Natural killer cell treated with Interleukin-12 subunit alpha and Interleukin-12 subunit beta and Interleukin-15 and Interleukin-18, amount 100 ng/mL, for 72 hours (primary cell): Measurements from ENCODE around the gene MRC1. TPM values are rescaled to one million over a fixed set of nuclear protein-coding genes. Genes with fewer than 3 reads are reported as not detected.
A peak's percentile ranks its signal among the peaks of the same experiment; 100 is the strongest.
"Not testable (repeated sequence)": the region's sequence is repeated elsewhere in the genome, so short reads cannot be mapped to it uniquely, and the experiment has no call there.

Experiments used
- ATAC-seq, 2 donors: fragments of 150-1000 bp; cut with Tn5 transposase in 1 of 2; sonication (Bioruptor Pico), chemical (Tn5 transposase) in 1 of 2; 2 replicates each; pipeline ENCODE4 v1.10.0; 2021
- DNase-seq: peaks from one replicate; pipeline ENCODE4 v3.0.0; 2022; ENCODE audit warnings: low spot score
- H3K27ac Mint-ChIP-seq, 2 donors: 1 replicate in 1 of 2; 2 replicates in 1 of 2; pipeline ENCODE4 v1.8.0; 2022; ENCODE audit warnings: mixed read lengths in 2 of 2, mild to moderate bottlenecking in 1 of 2, moderate library complexity in 1 of 2
- H3K27me3 Mint-ChIP-seq, 2 donors: 1 replicate in 1 of 2; 2 replicates in 1 of 2; pipeline ENCODE4 v1.8.0; 2022; ENCODE audit warnings: mixed read lengths in 2 of 2
- H3K36me3 Mint-ChIP-seq: one replicate; pipeline ENCODE4 v1.8.0; 2022; ENCODE audit warnings: mixed read lengths
- H3K4me1 Mint-ChIP-seq, 2 donors: 1 replicate in 1 of 2; 2 replicates in 1 of 2; pipeline ENCODE4 v1.8.0; 2022; ENCODE audit warnings: low read depth in 2 of 2, mixed read lengths in 2 of 2, mild to moderate bottlenecking in 1 of 2
- H3K4me3 Mint-ChIP-seq: one replicate; pipeline ENCODE4 v1.8.0; 2022; ENCODE audit warnings: mixed read lengths
- H3K9me3 Mint-ChIP-seq: 2 replicates; pipeline ENCODE4 v1.8.0; 2022; ENCODE audit warnings: mixed read lengths
- total RNA-seq, 2 donors: library from RNA; stranded (reverse); gene quantifications; one replicate each; pipeline ENCODE4 v1.2.3, GENCODE V29; 2022

MRC1 gene
- total RNA-seq, 2 donors from 2014 or later = not detected

- Mint-ChIP-seq H3K4me3 (no peak overlapping the region), H3K4me1 (no peaks in the 10 kb centered on the region), H3K36me3 (no peaks in the 10 kb centered on the region), H3K27ac (no peak overlapping the region), H3K27me3 (peaks cover 6 to 18% of the 10 kb centered on the region in 2 donors), H3K9me3 (no peaks in the 10 kb centered on the region)
- DNase-seq (no peak), ATAC-seq (no peak)
Measured at GRCh38 chr10:17912754-17913153, 103.6 kb downstream of the MRC1 start.

GRCh38 chr10:17913604-17914003 lies 104.5 kb downstream of the MRC1 start:
- Mint-ChIP-seq H3K4me3 (no peak overlapping the region), H3K36me3 (no peaks in the 10 kb centered on the region), H3K4me1 (no peaks in the 10 kb centered on the region), H3K27me3 (peaks cover 6 to 18% of the 10 kb centered on the region in 2 donors), H3K9me3 (no peaks in the 10 kb centered on the region), H3K27ac (no peak overlapping the region)
- ATAC-seq (no peak), DNase-seq (no peak)

GRCh38 chr10:17914169-17915045 lies 105.3 kb downstream of the MRC1 start:
- H3K4me1 Mint-ChIP-seq = no peaks in the 10 kb centered on the region
- ATAC-seq (peak; percentile 36 to 60), DNase-seq (no peak)
- no peak overlapping the region for H3K27ac Mint-ChIP-seq
- H3K4me3 Mint-ChIP-seq = no peak overlapping the region
- no peaks in the 10 kb centered on the region for H3K36me3 Mint-ChIP-seq
- H3K9me3 Mint-ChIP-seq = no peaks in the 10 kb centered on the region
- H3K27me3 Mint-ChIP-seq = peaks cover 6 to 18% of the 10 kb centered on the region in 2 donors

GRCh38 chr10:17915181-17915580 lies 106.0 kb downstream of the MRC1 start:
- ATAC-seq (no peak), DNase-seq (no peak)
- Mint-ChIP-seq H3K9me3 (no peaks in the 10 kb centered on the region), H3K4me1 (no peaks in the 10 kb centered on the region), H3K36me3 (no peaks in the 10 kb centered on the region), H3K27ac (no peak overlapping the region), H3K4me3 (no peak overlapping the region), H3K27me3 (peaks cover 6 to 18% of the 10 kb centered on the region in 2 donors)

GRCh38 chr10:17918187-17918903 lies 109.2 kb downstream of the MRC1 start:
- Mint-ChIP-seq H3K36me3 (no peaks in the 10 kb centered on the region), H3K9me3 (no peaks in the 10 kb centered on the region), H3K4me1 (no peaks in the 10 kb centered on the region), H3K4me3 (no peak overlapping the region), H3K27ac (no peak overlapping the region), H3K27me3 (peaks cover 2 to 10% of the 10 kb centered on the region in 2 donors)
- no peak for ATAC-seq
- DNase-seq = no peak

GRCh38 chr10:17921378-17921777 lies 112.2 kb downstream of the MRC1 start:
- DNase-seq (no peak), ATAC-seq (no peak)
- Mint-ChIP-seq H3K36me3 (no peaks in the 10 kb centered on the region), H3K9me3 (no peaks in the 10 kb centered on the region), H3K27me3 (peaks cover 2 to 15% of the 10 kb centered on the region in 2 donors), H3K27ac (no peak overlapping the region), H3K4me1 (no peaks in the 10 kb centered on the region), H3K4me3 (no peak overlapping the region)

GRCh38 chr10:17923728-17924127 lies 114.6 kb downstream of the MRC1 start:
- ATAC-seq = no peak
- Mint-ChIP-seq H3K9me3 (no peaks in the 10 kb centered on the region), H3K4me1 (no peaks in the 10 kb centered on the region), H3K27ac (no peak overlapping the region), H3K4me3 (no peak overlapping the region), H3K27me3 (peaks cover 2 to 9% of the 10 kb centered on the region in 2 donors), H3K36me3 (no peaks in the 10 kb centered on the region)
- no peak for DNase-seq

GRCh38 chr10:17943033-17943745 lies 134.0 kb downstream of the MRC1 start:
- H3K36me3 Mint-ChIP-seq = no peaks in the 10 kb centered on the region
- H3K4me3 Mint-ChIP-seq = no peak overlapping the region
- peaks cover 5 to 36% of the 10 kb centered on the region in 2 donors for H3K27me3 Mint-ChIP-seq
- H3K4me1 Mint-ChIP-seq = no peaks in the 10 kb centered on the region
- H3K9me3 Mint-ChIP-seq = peaks cover 5% of the 10 kb centered on the region
- ATAC-seq (no peak), DNase-seq (no peak)
- H3K27ac Mint-ChIP-seq = no peak overlapping the region

GRCh38 chr10:17950269-17950668 lies 141.1 kb downstream of the MRC1 start:
- H3K9me3 Mint-ChIP-seq = not testable (repeated sequence)
- H3K27me3 Mint-ChIP-seq = peaks cover 3 to 18% of the 10 kb centered on the region in 2 donors

GRCh38 chr10:17950726-17951125 lies 141.6 kb downstream of the MRC1 start:
- no peaks in the 10 kb centered on the region for H3K36me3 Mint-ChIP-seq
- H3K9me3 Mint-ChIP-seq = no peaks in the 10 kb centered on the region
- ATAC-seq (no peak), DNase-seq (no peak)
- H3K27me3 Mint-ChIP-seq = peaks cover 3 to 13% of the 10 kb centered on the region in 2 donors
- no peaks in the 10 kb centered on the region for H3K4me1 Mint-ChIP-seq
- no peak overlapping the region for H3K4me3 Mint-ChIP-seq
- no peak overlapping the region for H3K27ac Mint-ChIP-seq

More at GRCh38 chr10:17950269-17950668, 141.1 kb downstream of the MRC1 start:
- DNase-seq, H3K4me1 Mint-ChIP-seq, ATAC-seq, H3K27ac Mint-ChIP-seq, H3K4me3 Mint-ChIP-seq, H3K36me3 Mint-ChIP-seq: not testable (repeated sequence)

- Mint-ChIP-seq H3K4me1 (no peaks in the 10 kb centered on the region), H3K36me3 (no peaks in the 10 kb centered on the region), H3K27me3 (peaks cover 0 to 1% of the 10 kb centered on the region in 2 donors), H3K27ac (no peak within 1 kb of the TSS), H3K9me3 (no peaks in the 10 kb centered on the region), H3K4me3 (no peak within 1 kb of the TSS)
- DNase-seq = no peak
- ATAC-seq = no peak
Measured at GRCh38 chr10:17951868-17952371, 142.8 kb downstream of the MRC1 start, which contains the start of gene SLC39A12. Gene SLC39A12 (plus strand): TSS chr10:17951918. CDS start chr10:17953277, 1,359 bp downstream.

GRCh38 chr10:17954372-17954771 lies 145.2 kb downstream of the MRC1 start:
- H3K27me3 Mint-ChIP-seq, H3K4me3 Mint-ChIP-seq, H3K4me1 Mint-ChIP-seq, H3K36me3 Mint-ChIP-seq, H3K9me3 Mint-ChIP-seq, DNase-seq, ATAC-seq, H3K27ac Mint-ChIP-seq: not testable (repeated sequence)

GRCh38 chr10:17954861-17955260 lies 145.7 kb downstream of the MRC1 start:
- Mint-ChIP-seq H3K4me3 (no peak overlapping the region), H3K4me1 (no peaks in the 10 kb centered on the region), H3K36me3 (no peaks in the 10 kb centered on the region), H3K27me3 (no peaks in the 10 kb centered on the region), H3K27ac (no peak overlapping the region), H3K9me3 (peaks cover 3% of the 10 kb centered on the region)
- no peak for ATAC-seq
- no peak for DNase-seq
